DMS153 treated with DMSO at 0.1 percent for 48 hours (cell line): ENCODE measurements around the gene CD74.
A peak's percentile ranks its signal among the peaks of the same experiment; 100 is the strongest.
"Not testable (repeated sequence)": the region's sequence is repeated elsewhere in the genome, so short reads cannot be mapped to it uniquely, and the experiment has no call there.

Experiments
- DNase-seq: peaks from one replicate; lab custom pipeline; 2025; ENCODE audit not compliant: unreplicated experiment; lab: John Stamatoyannopoulos, UW

Gene CD74

DNA sequence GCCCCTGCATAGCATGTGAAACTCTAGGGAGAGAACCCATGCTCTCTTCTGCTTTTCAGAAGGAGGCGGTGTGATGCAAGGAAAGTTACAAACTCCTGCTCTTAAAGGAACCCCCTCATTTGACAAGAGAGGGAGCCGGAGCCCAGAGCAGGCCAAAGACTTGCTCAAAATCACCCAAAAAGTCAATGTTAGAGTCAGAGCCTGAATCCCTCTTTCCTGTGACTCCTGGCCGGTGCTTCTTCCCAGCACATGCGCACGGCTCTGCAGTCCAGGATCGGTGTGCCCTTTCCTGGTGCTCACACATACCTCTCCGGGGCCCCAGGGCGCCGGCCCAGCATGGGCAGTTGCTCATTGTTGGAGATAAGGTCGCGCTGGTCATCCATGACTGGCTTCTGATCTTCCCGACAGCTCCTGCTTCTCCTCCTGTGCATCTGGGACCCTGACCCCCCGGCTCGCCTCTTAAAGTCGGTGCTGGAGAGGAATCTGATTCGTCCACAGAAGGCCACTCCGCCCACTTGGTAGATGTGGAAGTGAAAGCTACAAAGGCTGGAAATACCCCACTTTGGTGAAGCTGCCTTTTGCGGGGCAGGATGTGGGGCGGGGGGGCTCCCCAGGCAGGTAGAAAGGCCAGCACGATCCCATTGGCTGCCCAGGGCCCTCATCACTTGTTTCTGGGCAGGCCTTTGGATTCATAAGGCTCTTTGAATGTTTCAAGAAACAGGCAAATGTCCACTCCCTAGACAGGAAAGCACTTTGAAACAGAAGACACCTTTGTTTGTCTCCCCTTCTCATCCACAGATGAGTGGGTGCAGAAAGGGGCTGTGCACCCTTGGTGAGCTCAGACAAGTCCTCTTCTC, at the start of gene CD74:
Gene CD74, minus strand, starts transcription at position 592 of the 857 bp plus-strand sequence. Its CDS starts 161 bp downstream, at position 431.
- no peak for DNase-seq

DNA sequence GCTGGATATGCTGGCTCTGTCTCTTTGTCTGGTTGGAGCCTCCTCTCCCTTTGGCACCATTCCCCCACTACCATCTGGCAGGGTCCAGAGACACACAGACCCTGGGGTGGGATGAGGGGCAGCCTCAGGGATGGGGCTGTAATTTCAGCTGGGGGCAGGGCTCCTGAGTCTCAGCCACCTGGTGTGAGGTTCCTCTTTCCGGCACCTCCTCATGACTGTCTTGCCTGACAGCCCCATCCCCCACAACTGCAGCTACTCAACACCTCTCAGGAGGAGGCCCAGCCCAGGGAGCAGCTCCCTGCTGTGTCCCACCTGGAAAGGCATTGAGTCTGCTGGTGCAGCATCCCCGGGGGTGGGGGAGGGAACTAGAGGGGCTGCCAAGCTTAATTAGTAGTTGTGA, 48.5 kb upstream of the CD74 start:
- no peak for DNase-seq

DNA sequence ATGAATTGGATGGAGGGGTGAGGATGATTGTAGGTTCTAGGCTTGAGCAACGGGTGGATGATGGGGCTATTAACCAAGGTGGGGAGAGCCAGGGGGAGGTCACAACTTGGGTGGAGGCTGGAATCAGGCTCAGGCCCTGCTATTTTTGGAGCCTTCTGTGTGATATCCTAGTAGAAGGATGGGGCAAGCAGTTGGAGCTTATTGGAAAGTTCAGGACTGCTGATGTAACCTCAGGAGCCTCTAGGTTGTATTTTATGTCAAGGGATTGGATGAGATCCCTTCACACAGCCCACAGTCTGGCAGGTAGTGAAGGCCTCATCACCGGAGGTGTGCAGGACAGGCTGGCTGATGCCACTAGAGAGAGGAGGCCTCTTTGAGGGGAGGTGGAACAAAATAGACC, 48.1 kb upstream of the CD74 start:
- DNase-seq: no peak

DNA sequence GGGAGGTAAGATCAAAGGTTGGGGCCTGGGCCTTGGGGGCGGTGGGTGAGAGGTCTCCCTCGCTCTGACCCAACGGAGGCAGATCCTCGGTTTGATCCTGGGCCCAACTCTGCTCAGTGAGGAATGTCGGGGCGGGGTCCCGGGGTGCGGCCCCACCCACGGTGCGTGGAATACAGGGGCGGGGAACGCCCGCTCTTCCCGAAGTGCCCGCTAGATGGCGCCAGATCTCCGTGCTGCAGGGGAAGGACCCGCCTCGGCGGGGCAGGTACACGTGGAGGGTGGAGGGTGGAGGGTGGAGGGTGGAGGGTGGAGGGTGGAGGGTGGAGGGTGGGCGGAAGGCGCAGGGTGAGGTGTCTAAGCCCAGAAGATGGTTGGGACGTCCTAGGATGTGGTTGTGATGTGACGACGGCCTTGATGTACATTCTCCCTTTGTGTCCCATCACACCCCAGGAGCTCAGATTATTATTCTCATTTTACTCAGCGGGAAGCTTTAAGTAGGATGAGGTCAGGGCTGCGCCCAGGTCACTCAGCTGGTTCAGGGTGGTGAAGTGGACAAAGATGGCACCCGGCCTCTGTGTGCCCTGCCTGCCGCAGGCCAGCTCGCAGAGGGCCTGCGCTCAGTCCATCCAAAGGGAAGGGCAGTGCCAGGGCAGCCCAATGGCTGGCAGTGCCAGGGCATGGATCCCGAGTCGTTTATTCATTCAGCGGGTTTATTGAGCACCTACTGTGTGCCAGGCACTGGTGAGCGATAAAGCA, 46.3 kb upstream of the CD74 start:
- no peak for DNase-seq

GRCh38 chr5:150457562-150458240, 45.0 kb upstream of the CD74 start:
- DNase-seq: no peak

DNA sequence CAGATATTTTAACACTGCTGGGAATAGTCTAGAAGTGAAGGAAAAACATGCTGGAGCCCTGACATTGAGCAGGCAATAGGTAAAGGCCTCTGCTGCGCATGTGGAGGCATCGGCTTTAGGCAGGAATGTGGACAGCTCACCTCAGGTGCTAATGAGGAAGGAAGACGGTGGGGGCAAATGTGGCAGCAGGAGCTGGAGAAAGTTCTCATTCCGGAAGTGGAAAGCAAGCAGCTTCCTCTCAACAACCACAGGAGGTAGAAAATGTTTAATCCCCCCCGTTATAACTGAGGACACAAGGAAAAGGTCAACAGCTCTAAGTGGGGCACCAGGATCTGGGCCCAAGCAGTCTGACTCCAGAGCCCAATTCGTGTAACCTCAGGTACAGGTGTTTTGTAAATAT, 44.4 kb upstream of the CD74 start:
- DNase-seq: no peak

DNA sequence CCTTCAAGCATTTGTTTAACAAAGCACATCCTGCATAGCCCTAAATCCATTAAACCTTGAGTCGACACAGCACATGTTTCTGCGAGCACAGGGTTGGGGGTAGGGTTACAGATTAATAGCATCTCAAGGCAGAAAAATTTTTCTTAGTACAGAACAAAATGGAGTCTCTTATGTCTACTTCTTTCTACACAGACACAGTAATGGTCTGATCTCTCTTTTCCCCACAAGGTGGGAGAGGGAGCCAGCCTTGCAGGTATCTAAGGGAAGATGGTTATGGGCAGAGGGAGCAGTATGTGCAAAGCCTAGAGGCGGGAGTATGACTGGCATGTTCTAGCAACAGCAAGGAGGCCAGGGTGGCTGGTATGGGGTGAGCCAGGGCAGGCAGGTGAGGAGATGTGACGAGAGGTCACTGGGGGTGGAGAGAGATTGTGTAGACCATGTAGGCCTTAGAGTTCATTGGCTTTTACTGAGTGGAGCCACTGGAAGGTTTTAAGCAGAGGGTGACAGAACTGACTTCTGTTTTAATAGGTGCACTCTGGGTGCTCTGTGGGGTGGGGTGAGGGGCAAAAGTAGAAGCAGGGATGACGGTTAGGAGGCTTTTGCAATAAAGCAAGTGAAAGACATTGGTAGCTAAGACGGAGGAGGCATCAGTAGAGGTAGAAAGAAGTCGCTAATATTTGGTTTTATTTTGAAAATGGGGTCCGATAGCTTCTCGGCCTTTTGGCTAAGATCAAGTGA, 42.0 kb upstream of the CD74 start:
- no peak for DNase-seq

DNA sequence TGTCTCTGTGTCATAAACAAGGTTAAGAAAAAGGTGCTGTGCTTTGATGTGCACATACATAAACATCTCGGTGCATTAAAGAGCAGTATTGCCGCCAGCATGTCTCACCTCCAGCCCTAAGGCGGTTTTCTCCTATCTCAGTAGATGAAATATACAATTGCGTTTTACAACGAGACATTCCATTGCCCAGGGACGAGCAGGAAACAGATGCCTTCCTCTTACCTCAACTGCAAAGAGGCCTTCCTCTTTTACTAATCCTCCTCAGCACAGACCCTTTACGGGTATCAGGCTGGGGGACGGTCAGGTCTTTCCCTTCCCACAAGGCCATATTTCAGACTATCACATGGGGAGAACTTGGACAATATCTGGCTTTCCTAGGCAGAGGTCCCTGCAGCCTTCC, 41.3 kb upstream of the CD74 start:
- not testable (repeated sequence) for DNase-seq

- DNase-seq: no peak
Measured at GRCh38 chr5:150452914-150453313, 40.2 kb upstream of the CD74 start.

DNA sequence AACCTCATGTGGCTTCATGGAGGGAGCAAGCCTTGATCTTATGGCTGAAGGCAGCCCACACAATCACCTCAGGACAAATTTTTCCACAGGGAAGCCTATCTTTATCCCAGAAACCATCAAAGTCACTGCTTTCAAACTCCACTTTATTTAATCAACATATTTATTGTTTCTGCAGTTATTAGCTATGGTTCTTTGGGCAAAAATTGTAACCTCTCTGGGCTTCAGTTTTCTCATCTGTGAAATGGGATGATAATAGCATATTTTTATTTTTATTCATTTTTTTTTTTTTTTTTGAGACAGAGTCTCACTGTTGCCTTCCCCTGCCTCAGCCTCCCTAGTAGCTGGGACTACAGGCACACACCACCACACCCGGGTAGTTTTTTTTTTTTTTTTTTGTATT, 38.9 kb upstream of the CD74 start:
- no peak for DNase-seq

- DNase-seq: peak; percentile 58
Measured at GRCh38 chr5:150449517-150450339, 37.0 kb upstream of the CD74 start, which contains the start of gene RPS14. Gene RPS14 (minus strand): TSS chr5:150449739. CDS start chr5:150447733, 2,006 bp downstream.

DNA sequence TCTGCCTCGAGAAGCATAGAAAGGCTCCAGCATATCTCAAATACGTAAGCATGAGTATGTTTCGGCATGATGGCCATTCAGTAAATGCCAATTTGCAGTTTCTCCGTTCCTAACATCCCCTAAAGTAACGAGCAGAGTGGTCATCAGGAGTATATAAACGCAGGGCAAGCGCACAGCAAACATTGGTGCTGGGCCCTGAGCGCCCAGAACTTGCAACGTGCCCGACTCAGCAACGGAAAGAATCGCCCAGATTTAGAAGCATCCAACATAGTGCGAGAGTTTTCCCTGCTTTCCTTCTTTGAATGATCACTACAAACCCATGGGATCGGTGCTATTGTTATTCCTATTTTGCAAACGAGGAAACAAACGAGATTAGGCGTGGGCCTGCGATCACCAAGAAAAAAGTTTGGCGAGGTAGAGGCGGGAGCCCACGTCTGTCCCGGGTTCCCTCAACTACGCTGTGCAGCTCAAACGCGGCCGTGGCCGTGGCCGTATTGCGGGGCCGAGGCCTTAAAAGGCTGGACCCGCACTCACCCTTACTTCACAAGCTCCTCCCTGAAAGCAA, 36.3 kb upstream of the CD74 start:
- no peak for DNase-seq

DNA sequence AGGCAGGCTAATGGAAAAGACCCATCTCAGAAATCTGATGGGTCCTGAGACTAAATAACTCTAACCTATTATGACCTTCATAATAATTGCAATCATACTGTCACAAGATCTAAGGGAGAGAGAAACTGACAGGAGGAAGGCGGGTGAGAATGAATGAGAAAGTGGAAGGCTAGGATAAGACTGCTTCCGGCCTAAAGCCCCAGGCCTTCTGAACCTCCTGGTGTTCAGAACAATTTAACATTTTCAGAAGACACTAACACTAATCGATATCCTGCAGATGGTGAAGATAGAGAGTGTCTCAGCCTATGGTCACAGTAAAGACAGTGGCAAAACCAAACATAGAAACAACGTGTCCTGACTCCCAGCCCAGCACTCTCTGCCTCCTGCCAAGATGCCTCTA, 35.6 kb upstream of the CD74 start:
- DNase-seq: no peak

- no peak for DNase-seq
Measured at GRCh38 chr5:150447188-150447587, 34.5 kb upstream of the CD74 start.

- no peak for DNase-seq
Measured at GRCh38 chr5:150446583-150446982, 33.9 kb upstream of the CD74 start.

GRCh38 chr5:150446088-150446487, 33.4 kb upstream of the CD74 start:
- DNase-seq: no peak

GRCh38 chr5:150444770-150445169, 32.1 kb upstream of the CD74 start:
- no peak for DNase-seq

GRCh38 chr5:150443242-150444075, 30.7 kb upstream of the CD74 start:
- no peak for DNase-seq

DNA sequence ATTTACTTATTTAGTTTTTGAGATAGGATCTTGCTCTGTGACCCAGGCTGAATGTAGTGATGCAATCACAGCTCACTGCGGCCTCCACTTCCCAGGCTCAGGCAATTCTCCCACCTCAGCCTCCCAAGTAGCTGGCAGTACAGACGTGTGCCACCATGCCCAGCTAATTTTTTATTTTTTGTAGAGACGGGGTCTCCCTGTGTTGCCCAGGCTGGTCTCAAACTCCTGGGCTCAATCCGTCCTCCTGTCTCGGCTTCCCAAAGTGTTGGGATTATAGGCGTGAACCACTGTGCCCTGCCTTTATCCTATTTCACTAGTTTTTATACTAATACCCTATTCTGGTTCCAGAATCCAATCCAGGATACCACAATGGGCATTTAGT, 30.0 kb upstream of the CD74 start:
- DNase-seq: no peak
